ENCODE data around the gene ZC3H7A. TPM values are rescaled to one million over a fixed set of nuclear protein-coding genes. Genes with fewer than 3 reads are reported as not detected.

Gene ZC3H7A
- total and polyA plus RNA-seq, 9 of the 15 experiments (the other 6 are each of a cell fraction or from before 2014, with no cell fraction given) = 19.8 to 49.1 (median 28.2) TPM

- TF ChIP-seq UBTF (IDR thresholded peaks at IDR 0.05; ENCODE audit: borderline replicate concordance in 1 of 2, low read depth in 2 of 2, low read length in 2 of 2) = peak in 1 of 2 experiments; percentile 74; a peak in 2 of 4 replicates
- peak in 1 of 2 experiments; percentile 83; a peak in 1 of 4 replicates for TF ChIP-seq SIN3A (IDR thresholded peaks at IDR 0.05; ENCODE audit: borderline replicate concordance in 2 of 2, control insufficient read depth in 1 of 2, low read depth in 2 of 2, low read length in 2 of 2)
- TF ChIP-seq CTCF (IDR thresholded peaks at IDR 0.05 in 2 of 3, conservative IDR thresholded peaks at IDR 0.05 in 1 of 3; ENCODE audit: insufficient read depth in 2 of 3, low read depth in 1 of 3, low read length in 3 of 3) = 0 out of 6 replicates have a peak, but pooled peaks of 1 of the 3 experiments have one; percentile 17
- TF ChIP-seq ARID4B (CRISPR knock-in tag; IDR thresholded peaks at IDR 0.05) = peak; percentile 67; the same call in 1 of the 2 replicates
- TF ChIP-seq PRDM10 (IDR thresholded peaks at IDR 0.05; ENCODE audit: partially characterized antibody) = no peak
- TF ChIP-seq GABPA (tag; conservative IDR thresholded peaks at IDR 0.05; ENCODE audit: low read depth) = peak; percentile 50
These were observed 54.9 kb downstream of the ZC3H7A start (continued) for GRCh38 chr16:11742093-11742535.
